ENCODE results near the gene DCLRE1B.

The DCLRE1B gene

GRCh38 chr1:113929750-113930498, 24.8 kb downstream of the DCLRE1B start (continued):
- TF ChIP-seq ZNF48 (tag by site-specific recombination; IDR thresholded peaks at IDR 0.05) (no peak), ZBTB44 (tag by site-specific recombination; IDR thresholded peaks at IDR 0.05) (no peak), ZNF248 (tag by site-specific recombination; IDR thresholded peaks at IDR 0.05) (no peak), ZNF785 (tag by site-specific recombination; IDR thresholded peaks at IDR 0.05) (no peak), PRDM6 (tag by site-specific recombination; IDR thresholded peaks at IDR 0.05) (no peak), ZBTB21 (tag by site-specific recombination; IDR thresholded peaks at IDR 0.05) (no peak), ZSCAN30 (tag by site-specific recombination; IDR thresholded peaks at IDR 0.05) (peak; percentile 19), ZNF366 (tag by site-specific recombination; conservative IDR thresholded peaks at IDR 0.05) (no peak), ZNF677 (tag by site-specific recombination; IDR thresholded peaks at IDR 0.05) (no peak), SCRT1 (tag by site-specific recombination; IDR thresholded peaks at IDR 0.05; ENCODE audit: borderline replicate concordance) (no peak), ZNF266 (tag by site-specific recombination; IDR thresholded peaks at IDR 0.05; ENCODE audit: low read depth) (no peak), ZNF10 (tag by site-specific recombination; IDR thresholded peaks at IDR 0.05) (no peak), ZNF416 (tag by site-specific recombination; IDR thresholded peaks at IDR 0.05) (no peak), ZNF239 (tag by site-specific recombination; IDR thresholded peaks at IDR 0.05) (no peak), ZNF19 (tag by site-specific recombination; IDR thresholded peaks at IDR 0.05; ENCODE audit: low read depth) (no peak), ZBTB48 (tag by site-specific recombination; IDR thresholded peaks at IDR 0.05) (no peak), ZBTB17 (tag by site-specific recombination; IDR thresholded peaks at IDR 0.05) (peak; percentile 26; the same call in 1 of the 2 replicates), ZNF571 (tag by site-specific recombination; IDR thresholded peaks at IDR 0.05) (no peak), ZNF394 (tag by site-specific recombination; IDR thresholded peaks at IDR 0.05; ENCODE audit: borderline replicate concordance) (no peak), ZEB2 (tag by site-specific recombination; IDR thresholded peaks at IDR 0.05) (peak; percentile 52; the same call in 1 of the 2 replicates), ZNF501 (tag by site-specific recombination; IDR thresholded peaks at IDR 0.05) (peak; percentile 45; the same call in 1 of the 2 replicates), ZNF391 (tag by site-specific recombination; IDR thresholded peaks at IDR 0.05; ENCODE audit: borderline replicate concordance, low read depth) (no peak), ZNF423 (tag by site-specific recombination; IDR thresholded peaks at IDR 0.05) (no peak), ZNF768 (tag by site-specific recombination; IDR thresholded peaks at IDR 0.05) (no peak)
- TF ChIP-seq, protein P1, sequence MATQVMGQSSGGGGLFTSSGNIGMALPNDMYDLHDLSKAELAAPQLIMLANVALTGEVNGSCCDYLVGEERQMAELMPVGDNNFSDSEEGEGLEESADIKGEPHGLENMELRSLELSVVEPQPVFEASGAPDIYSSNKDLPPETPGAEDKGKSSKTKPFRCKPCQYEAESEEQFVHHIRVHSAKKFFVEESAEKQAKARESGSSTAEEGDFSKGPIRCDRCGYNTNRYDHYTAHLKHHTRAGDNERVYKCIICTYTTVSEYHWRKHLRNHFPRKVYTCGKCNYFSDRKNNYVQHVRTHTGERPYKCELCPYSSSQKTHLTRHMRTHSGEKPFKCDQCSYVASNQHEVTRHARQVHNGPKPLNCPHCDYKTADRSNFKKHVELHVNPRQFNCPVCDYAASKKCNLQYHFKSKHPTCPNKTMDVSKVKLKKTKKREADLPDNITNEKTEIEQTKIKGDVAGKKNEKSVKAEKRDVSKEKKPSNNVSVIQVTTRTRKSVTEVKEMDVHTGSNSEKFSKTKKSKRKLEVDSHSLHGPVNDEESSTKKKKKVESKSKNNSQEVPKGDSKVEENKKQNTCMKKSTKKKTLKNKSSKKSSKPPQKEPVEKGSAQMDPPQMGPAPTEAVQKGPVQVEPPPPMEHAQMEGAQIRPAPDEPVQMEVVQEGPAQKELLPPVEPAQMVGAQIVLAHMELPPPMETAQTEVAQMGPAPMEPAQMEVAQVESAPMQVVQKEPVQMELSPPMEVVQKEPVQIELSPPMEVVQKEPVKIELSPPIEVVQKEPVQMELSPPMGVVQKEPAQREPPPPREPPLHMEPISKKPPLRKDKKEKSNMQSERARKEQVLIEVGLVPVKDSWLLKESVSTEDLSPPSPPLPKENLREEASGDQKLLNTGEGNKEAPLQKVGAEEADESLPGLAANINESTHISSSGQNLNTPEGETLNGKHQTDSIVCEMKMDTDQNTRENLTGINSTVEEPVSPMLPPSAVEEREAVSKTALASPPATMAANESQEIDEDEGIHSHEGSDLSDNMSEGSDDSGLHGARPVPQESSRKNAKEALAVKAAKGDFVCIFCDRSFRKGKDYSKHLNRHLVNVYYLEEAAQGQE (tag by site-specific recombination; IDR thresholded peaks at IDR 0.05): no peak
- TF ChIP-seq, protein P2, sequence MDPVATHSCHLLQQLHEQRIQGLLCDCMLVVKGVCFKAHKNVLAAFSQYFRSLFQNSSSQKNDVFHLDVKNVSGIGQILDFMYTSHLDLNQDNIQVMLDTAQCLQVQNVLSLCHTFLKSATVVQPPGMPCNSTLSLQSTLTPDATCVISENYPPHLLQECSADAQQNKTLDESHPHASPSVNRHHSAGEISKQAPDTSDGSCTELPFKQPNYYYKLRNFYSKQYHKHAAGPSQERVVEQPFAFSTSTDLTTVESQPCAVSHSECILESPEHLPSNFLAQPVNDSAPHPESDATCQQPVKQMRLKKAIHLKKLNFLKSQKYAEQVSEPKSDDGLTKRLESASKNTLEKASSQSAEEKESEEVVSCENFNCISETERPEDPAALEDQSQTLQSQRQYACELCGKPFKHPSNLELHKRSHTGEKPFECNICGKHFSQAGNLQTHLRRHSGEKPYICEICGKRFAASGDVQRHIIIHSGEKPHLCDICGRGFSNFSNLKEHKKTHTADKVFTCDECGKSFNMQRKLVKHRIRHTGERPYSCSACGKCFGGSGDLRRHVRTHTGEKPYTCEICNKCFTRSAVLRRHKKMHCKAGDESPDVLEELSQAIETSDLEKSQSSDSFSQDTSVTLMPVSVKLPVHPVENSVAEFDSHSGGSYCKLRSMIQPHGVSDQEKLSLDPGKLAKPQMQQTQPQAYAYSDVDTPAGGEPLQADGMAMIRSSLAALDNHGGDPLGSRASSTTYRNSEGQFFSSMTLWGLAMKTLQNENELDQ (tag by site-specific recombination; IDR thresholded peaks at IDR 0.05; ENCODE audit: low read depth): no peak
- TF ChIP-seq, protein P3, sequence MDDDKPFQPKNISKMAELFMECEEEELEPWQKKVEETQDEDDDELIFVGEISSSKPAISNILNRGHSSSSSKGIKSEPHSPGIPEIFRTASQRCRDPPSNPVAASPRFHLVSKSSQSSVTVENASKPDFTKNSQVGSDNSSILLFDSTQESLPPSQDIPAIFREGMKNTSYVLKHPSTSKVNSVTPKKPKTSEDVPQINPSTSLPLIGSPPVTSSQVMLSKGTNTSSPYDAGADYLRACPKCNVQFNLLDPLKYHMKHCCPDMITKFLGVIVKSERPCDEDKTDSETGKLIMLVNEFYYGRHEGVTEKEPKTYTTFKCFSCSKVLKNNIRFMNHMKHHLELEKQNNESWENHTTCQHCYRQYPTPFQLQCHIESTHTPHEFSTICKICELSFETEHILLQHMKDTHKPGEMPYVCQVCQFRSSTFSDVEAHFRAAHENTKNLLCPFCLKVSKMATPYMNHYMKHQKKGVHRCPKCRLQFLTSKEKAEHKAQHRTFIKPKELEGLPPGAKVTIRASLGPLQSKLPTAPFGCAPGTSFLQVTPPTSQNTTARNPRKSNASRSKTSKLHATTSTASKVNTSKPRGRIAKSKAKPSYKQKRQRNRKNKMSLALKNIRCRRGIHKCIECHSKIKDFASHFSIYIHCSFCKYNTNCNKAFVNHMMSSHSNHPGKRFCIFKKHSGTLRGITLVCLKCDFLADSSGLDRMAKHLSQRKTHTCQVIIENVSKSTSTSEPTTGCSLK (tag by site-specific recombination; IDR thresholded peaks at IDR 0.05): no peak

All from HEK293 (cell line).